HG02885 (cell line): ENCODE results near the gene PLEKHG4B.
"Not testable (repeated sequence)": the region's sequence is repeated elsewhere in the genome, so short reads cannot be mapped to it uniquely, and the experiment has no call there.

Source experiments
- ATAC-seq: cut with Tn5 transposase; IDR thresholded peaks from one replicate; pipeline ENCODE4 v1.9.1; 2021; ENCODE audit warnings: mild to moderate bottlenecking; ENCODE audit not compliant: unreplicated experiment, poor library complexity

The PLEKHG4B gene, protein sequence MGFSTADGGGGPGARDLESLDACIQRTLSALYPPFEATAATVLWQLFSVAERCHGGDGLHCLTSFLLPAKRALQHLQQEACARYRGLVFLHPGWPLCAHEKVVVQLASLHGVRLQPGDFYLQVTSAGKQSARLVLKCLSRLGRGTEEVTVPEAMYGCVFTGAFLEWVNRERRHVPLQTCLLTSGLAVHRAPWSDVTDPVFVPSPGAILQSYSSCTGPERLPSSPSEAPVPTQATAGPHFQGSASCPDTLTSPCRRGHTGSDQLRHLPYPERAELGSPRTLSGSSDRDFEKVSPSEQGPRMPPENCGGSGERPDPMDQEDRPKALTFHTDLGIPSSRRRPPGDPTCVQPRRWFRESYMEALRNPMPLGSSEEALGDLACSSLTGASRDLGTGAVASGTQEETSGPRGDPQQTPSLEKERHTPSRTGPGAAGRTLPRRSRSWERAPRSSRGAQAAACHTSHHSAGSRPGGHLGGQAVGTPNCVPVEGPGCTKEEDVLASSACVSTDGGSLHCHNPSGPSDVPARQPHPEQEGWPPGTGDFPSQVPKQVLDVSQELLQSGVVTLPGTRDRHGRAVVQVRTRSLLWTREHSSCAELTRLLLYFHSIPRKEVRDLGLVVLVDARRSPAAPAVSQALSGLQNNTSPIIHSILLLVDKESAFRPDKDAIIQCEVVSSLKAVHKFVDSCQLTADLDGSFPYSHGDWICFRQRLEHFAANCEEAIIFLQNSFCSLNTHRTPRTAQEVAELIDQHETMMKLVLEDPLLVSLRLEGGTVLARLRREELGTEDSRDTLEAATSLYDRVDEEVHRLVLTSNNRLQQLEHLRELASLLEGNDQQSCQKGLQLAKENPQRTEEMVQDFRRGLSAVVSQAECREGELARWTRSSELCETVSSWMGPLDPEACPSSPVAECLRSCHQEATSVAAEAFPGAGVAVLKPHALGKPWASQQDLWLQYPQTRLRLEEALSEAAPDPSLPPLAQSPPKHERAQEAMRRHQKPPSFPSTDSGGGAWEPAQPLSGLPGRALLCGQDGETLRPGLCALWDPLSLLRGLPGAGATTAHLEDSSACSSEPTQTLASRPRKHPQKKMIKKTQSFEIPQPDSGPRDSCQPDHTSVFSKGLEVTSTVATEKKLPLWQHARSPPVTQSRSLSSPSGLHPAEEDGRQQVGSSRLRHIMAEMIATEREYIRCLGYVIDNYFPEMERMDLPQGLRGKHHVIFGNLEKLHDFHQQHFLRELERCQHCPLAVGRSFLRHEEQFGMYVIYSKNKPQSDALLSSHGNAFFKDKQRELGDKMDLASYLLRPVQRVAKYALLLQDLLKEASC (N-terminal part only)

GRCh38 chr5:91556-92263 lies at the start of gene PLEKHG4B:
Gene PLEKHG4B (plus strand): TSS chr5:92168. CDS start chr5:92232, 64 bp downstream.
- no peak for ATAC-seq

DNA sequence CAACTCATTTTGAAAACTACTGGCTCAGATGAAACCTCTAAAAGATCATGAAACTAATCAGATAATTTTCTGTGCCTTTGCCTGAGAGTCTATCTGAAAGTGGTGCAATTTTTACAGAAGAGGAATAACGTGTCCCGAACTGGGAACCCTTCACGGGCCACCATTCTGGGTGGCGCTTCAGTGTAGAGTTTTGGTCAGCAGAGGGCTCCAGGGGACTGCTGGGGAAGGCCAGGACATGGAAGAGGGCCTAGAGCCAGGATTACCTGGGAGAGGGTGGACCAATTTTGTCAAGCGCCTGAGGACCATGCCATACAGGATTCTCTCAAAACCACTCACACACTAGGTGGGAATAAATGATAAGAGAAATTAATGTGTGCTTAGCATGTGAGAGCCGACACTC lies 49.7 kb upstream of the PLEKHG4B start:
- no peak for ATAC-seq

GRCh38 chr5:48192-48591 lies 43.8 kb upstream of the PLEKHG4B start:
- no peak for ATAC-seq

DNA sequence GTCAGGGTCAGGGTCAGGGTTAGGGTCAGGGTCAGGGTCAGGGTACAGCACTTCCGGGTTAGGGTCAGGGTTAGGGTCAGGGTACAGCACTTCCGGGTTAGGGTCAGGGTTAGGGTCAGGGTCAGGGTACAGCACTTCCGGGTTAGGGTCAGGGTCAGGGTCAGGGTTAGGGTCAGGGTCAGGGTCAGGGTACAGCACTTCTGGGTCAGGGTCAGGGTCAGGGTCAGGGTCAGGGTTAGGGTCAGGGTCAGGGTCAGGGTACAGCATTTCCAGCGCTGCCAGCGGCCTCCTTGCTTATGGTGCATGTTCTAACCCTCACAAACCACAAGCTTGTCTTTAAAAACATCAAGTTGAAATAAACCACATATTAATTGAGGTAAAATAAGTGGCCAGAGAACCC lies 42.4 kb upstream of the PLEKHG4B start:
- ATAC-seq, result not testable (repeated sequence)

GRCh38 chr5:49953-50544 lies 41.9 kb upstream of the PLEKHG4B start:
- ATAC-seq, result no peak

- no peak for ATAC-seq
Measured at GRCh38 chr5:50724-51499, 41.1 kb upstream of the PLEKHG4B start.

DNA sequence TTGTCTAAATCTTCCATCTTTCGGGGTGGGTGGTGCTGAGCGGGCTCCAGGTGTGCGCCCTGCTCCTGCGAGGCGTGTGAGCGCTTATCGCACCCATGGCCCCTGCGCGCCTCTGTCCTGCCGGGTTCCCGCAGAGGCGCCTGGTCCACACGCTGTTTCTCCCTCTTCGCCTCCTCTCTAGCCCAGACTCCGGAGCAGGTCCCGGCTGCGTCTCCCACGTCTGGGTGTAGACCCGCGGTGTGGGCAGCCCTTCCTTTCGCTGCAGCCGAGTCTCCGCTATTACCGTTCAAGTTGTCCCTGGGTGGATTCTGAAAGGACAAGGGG lies 40.5 kb upstream of the PLEKHG4B start:
- ATAC-seq, result no peak

DNA sequence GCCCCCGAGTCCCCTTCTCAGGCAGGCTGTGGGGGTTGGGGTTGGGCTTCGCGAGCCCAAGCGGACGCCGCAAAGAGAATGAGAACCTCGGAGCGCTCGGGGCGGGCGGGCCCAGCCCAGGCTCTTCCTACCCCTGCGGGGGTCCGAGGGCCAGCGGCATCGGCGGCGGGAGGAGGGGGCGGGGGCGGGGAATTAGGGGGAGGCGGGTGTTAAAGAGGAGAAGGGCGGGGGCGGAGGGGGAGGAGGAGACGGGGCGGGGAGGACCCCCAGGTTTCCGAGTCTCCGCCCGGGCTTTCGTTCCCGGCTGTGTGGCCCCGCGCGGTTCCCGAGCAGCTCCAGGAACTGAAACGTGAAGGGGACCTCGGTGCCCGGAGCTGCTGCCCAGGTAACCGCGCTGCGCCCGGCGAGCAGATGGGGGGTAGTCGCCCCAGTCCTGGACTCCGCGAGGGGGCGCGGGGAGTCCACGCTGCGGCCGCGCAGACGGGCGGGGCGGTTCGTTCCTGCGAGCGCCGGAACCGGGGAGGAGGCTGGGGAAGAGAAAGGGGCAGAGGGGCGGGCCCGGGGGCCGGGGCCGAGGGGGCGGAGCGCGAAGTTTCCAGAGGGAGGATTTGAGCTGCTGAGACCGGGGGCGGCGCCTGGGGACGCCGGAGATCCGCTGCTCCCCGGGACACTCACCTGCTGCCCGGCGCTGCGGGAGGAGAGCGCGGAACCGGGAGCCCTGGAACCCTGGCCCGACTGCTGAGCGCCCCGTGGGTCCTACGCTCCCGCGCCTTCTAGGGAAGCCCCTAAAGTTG lies 38.4 kb upstream of the PLEKHG4B start:
- no peak for ATAC-seq

DNA sequence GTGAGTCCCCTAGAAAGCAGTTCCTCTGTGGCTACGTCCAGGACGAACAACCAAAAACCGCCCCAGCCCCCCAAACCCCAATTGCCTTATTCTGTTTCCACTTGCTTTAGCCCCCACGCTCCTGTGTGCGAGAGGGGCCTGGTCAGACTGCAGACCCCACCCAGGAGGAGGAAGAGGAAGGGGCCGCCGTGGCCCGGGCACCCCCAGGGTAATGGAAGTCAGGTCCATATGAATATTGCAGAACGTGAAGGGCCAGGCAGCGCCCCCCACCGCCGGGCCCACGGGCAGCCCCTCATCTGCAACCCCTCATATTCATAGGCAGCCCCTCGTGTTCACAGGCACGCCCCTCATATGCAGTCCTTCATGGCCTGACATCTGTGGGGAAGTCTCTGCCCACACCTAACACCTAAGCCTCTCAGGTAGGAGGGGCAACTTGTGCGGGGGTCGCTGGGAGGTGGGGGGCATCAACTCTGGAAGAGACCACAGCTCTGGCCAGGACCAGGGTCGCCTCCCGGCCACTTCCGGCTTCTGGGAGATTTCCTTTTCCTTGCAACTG lies 37.7 kb upstream of the PLEKHG4B start:
- ATAC-seq, result no peak

- no peak for ATAC-seq
Measured at GRCh38 chr5:54876-55569, 36.9 kb upstream of the PLEKHG4B start.

- ATAC-seq, result no peak
Measured at GRCh38 chr5:56561-57290, 35.2 kb upstream of the PLEKHG4B start.

GRCh38 chr5:60250-60649 lies 31.7 kb upstream of the PLEKHG4B start:
- not testable (repeated sequence) for ATAC-seq

DNA sequence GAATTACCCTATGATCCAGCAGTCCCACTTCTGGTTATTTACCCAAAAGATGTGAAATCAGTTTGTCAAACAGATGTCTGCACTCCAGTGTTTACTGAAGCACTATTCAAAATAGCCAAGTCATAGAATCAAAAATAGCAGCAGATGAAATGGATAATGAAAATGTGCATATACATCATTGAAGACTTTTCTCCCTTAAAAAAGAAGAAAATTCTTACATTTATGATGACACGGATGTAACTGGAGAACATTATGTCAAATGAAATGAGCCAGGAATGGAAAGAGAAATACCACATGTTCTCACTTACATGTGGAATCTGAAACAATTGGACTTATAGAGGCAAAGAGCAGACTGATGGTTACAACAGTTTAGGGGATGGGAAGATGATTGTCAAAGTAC lies 21.5 kb upstream of the PLEKHG4B start:
- ATAC-seq, result no peak

GRCh38 chr5:72316-73180 lies 19.4 kb upstream of the PLEKHG4B start:
- not testable (repeated sequence) for ATAC-seq

DNA sequence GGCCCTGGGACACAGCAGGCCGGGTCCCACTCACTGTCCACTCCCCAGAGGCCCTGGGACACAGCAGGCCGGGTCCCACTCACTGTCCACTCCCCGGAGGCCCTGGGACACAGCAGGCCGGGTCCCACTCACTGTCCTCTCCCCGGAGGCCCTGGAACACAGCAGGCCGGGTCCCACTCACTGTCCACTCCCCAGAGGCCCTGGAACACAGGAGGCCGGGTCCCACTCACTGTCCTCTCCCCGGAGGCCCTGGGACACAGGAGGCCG lies 18.9 kb upstream of the PLEKHG4B start:
- not testable (repeated sequence) for ATAC-seq
